HG02884 (cell line): Measurements from ENCODE around the gene LAMTOR4.
"Not testable (repeated sequence)": the region's sequence is repeated elsewhere in the genome, so short reads cannot be mapped to it uniquely, and the experiment has no call there.

Experiments
- ATAC-seq: cut with Tn5 transposase; IDR thresholded peaks from one replicate; pipeline ENCODE4 v1.9.1; 2021; ENCODE audit warnings: mild to moderate bottlenecking, moderate library complexity; ENCODE audit not compliant: unreplicated experiment

Gene LAMTOR4

DNA sequence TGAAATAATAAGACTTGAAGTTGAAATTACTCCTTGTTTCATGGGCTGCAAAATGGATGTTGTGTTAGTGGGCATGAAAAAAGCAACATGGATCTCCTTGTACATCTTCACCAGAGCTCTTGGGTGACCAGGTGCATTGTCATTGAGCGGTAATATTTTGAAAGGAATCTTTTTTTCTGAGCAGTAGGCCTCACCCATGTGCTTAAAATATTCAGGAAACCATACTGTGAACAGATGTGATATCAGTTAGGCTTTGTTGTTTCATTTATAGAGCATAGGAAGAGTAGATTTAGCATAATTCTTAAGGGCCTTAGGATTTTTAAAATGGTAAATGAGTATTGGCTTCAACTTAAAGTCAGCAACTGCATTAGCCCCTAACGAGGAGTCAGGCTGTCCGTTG is 44.3 kb downstream of the LAMTOR4 start:
- ATAC-seq, result no peak

- ATAC-seq, result no peak
Observed at GRCh38 chr7:100195222-100195621, 46.5 kb downstream of the LAMTOR4 start.

DNA sequence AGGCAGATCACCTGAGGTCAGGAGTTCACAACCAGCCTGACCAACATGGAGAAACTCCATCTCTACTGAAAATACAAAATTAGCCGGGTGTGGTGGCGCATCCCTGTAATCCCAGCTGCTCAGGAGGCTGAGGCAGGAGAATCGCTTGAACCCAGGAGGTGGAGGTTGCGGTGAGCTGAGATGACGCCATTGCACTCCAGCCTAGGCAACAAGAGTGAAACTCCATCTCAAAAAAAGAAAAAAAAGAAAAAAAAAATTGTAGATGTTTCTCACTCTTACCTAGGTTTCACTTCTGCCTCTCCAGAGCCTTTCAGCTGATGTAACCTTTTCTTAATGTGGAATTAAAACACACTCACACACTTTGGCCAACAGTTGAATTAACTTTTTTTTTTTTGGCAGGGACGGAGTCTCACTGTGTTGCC is 47.2 kb downstream of the LAMTOR4 start:
- ATAC-seq, result not testable (repeated sequence)

GRCh38 chr7:100198266-100198665 is 49.5 kb downstream of the LAMTOR4 start:
- no peak for ATAC-seq

DNA sequence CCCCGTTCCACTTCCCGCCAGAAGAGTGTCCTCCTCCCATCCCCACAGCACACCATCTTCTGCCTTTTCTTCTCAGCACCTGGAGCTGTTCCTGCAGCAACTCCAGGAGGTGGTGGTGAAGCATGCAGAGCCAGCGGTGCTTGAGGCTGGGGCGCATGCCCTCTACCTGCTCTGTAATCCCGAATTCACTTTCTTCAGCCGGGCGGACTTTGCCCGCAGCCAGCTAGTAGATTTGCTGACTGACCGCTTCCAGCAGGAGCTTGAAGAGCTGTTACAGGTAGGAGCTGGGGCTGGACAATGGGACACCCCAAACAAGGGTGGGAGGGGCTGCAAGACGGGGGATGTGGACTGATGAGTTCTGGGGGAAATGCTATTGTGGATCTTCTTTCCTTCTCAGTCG is 52.0 kb downstream of the LAMTOR4 start:
- no peak for ATAC-seq
